Right forelimb (tissue), 1 donor: ENCODE measurements around the gene GPR162.
"Not testable (repeated sequence)": the region's sequence is repeated elsewhere in the genome, so short reads cannot be mapped to it uniquely, and the experiment has no call there.

Experiments
- DNase-seq: peaks from one replicate; pipeline ENCODE4 v3.0.0-alpha.2; 2018

GPR162 gene

GRCh38 chr12:6861391-6861790 lies 39.8 kb downstream of the GPR162 start:
- no peak for DNase-seq

- no peak for DNase-seq
Measured at GRCh38 chr12:6863033-6863432, 41.4 kb downstream of the GPR162 start.

- no peak for DNase-seq
Measured at GRCh38 chr12:6863586-6864321, 42.1 kb downstream of the GPR162 start.

GRCh38 chr12:6865307-6865706 lies 43.7 kb downstream of the GPR162 start:
- not testable (repeated sequence) for DNase-seq

GRCh38 chr12:6866163-6866919 lies 44.7 kb downstream of the GPR162 start:
- no peak for DNase-seq

- no peak for DNase-seq
Measured at GRCh38 chr12:6866920-6867412, 45.3 kb downstream of the GPR162 start.

- peak; percentile 93 for DNase-seq
Measured at GRCh38 chr12:6867413-6868210, 46.0 kb downstream of the GPR162 start, which contains the start of gene TPI1. Gene TPI1, plus strand, starts transcription at chr12:6867531. Its CDS starts 36 bp downstream, at chr12:6867567.

- DNase-seq = no peak
Measured at GRCh38 chr12:6868211-6869048, 46.8 kb downstream of the GPR162 start.

- peak; percentile 88 for DNase-seq
Measured at GRCh38 chr12:6869049-6870021, 47.7 kb downstream of the GPR162 start.

GRCh38 chr12:6870304-6870703 lies 48.7 kb downstream of the GPR162 start:
- not testable (repeated sequence) for DNase-seq

- DNase-seq = no peak
Measured at GRCh38 chr12:6871052-6871957, 49.7 kb downstream of the GPR162 start.

GRCh38 chr12:6872073-6873048 lies 50.7 kb downstream of the GPR162 start:
- DNase-seq = peak; percentile 91

GRCh38 chr12:6873094-6874014 lies 51.7 kb downstream of the GPR162 start, which contains the start of gene SPSB2:
Gene SPSB2, minus strand, starts transcription at chr12:6873303. Its CDS starts 402 bp downstream, at chr12:6872901.
- peak; percentile 98 for DNase-seq

GRCh38 chr12:6874015-6874368 lies 52.4 kb downstream of the GPR162 start:
- not testable (repeated sequence) for DNase-seq
